Stimulated activated CD4-positive, alpha-beta T cell treated with anti-CD3 and anti-CD28 coated beads, Interleukin-1b, Interleukin-23, amount 100 ng/mL, for 4 hours (primary cell): Measurements from ENCODE around the gene GUCA2B.

Source experiments
- DNase-seq, 2 donors: peaks; one replicate each; pipeline ENCODE4 v3.0.0-alpha.2; 2020; ENCODE audit warnings: low read depth in 2 of 2

The GUCA2B gene

DNA sequence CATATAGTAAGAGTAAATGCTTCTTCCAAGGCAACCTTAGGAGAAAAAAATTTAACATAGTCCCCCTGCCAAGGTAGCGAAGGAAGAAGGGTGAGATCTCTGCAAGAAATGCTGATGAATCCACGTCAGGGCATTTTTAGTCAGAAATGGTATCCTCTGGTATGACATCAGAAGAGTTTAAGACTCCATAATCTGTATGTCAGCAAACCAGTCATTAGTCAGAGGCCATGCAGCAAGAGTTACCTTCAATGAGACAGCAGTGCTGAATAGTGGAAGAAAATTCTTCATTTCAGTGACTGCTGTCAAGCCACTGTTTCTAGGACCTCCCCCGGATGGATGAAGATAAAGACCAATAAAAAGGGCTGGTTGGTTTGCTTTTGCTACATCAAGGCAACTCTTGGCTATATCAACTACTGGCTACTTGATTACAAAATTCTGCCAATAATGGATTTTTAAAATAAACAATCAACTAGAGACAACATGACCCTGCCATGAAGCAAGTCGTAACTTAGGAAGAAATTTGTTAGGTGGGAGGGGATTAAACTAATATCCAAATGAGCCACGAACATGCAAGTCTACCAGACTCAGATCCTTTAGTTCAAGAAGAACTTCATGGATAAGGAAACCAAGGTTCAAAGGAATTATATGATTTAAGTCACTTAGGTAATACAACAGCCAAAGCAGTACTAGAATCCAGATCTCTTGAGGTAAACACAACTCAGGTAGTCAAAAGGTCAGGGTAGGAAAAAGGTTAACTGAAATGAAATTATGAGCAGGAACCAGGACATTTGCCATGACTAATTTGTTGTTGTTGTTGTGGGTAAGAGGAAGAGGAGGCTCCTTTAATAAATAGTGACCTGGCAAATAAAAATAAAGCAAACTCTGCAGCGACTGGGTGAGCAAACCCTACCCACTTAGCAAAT lies 37.0 kb downstream of the GUCA2B start:
- no peak for DNase-seq

- no peak for DNase-seq
Observed at GRCh38 chr1:42191319-42191718, 38.1 kb downstream of the GUCA2B start.

GRCh38 chr1:42192106-42192505 lies 38.9 kb downstream of the GUCA2B start:
- DNase-seq, result no peak

DNA sequence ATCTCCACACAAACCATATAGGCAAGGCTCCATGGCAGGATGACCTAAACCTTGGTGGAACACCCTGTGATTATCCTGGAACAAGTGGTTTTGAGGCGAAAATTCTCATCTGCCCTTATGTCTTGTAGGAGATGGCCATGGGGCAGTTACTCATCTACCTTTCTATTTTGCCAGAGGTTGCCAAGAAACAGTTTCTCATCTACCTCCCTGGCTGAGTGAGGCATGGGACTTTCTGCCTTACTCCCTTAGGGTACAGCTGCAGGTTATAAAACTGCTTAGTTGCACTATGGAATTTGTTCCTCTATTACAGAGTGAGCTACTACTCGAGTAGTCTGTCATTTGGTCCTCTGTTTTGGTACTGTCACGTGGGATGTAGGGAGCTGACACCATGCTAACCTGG lies 42.6 kb downstream of the GUCA2B start:
- DNase-seq, result no peak

DNA sequence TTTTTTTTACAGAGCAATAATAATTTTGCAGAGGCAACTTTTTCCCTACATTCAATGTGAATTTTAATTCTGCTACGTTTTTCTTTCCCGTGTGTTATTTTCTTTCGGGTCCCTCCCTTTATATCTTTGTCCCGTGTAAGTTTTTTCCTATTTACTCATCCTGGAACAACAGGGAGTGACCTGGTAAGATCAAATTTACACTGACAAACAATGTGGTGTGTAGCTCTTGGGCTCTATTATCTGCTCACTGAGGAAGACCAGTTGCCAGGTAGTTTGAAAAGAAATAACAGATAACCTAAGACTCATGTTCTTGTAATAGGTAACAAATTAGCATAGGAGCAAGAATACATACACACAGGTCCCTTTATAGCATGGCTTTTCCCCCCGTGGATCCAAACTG lies 45.0 kb downstream of the GUCA2B start:
- no peak for DNase-seq

DNA sequence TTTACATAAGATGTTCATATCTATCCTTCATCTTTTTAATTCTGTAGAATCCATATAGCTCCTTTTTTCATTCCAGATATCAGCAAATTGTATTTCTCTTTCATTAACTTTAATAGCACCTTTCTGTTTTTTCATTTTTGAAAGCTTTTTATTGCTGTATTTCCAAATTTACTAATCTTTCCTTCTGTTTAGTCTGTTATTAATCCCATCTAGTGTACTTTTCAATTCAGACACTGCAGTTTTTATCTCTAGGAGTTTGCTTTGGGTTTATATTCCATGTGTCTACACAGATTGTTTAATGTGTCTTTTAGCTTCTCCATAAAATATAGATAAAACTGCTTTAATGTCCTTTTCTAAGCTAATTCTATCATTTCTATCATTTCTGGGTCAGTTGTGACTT lies 48.8 kb downstream of the GUCA2B start:
- no peak for DNase-seq
